ENCODE results near the gene HMX1.

DNA sequence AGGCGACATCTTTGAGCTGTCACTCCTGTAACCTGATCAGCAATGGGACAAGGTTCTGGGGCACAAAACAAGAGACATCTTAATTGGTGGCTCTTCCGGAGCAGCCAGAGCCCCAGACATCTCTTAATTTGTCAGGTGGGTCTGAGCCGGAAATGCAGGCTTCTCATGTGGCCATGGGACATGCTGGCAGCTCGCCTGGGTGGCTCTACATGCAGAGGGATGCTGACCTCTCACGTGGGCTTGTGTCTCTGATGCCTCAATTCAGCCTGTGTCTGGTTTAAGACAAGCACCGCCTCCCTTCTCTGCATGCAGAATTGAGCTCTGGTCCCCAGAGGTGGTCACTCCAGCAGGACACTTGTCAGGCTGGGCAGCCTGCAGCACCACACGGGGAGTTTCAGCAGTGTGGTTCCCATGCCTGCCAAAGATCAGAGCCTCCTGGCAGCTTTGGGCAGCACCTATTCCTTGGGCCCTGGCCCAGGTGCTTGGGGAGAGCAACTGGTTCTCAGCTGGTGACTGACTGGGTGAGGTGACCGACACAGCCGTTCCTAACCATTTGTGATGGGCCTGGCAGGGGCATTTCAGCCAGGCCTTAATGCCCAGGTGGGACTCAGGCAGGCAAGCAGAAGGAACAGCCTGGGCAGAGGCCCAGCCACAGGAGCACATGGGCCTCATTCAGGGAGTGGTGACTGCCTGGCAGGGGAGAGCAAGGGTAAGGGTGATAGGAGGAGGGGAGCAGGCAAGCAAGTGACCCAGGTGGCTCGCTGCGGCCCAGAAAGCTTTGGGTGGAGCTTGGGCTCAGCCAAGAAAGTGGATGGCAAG lies 53.4 kb downstream of the HMX1 start:
- TF ChIP-seq CTCF (IDR thresholded peaks at IDR 0.05) = no peak
- TF ChIP-seq POLR2A (IDR thresholded peaks at IDR 0.05) = no peak

Data from gastroesophageal sphincter (tissue), 3 donors.